ENCODE data around the gene PARVB. TPM values are rescaled to one million over a fixed set of nuclear protein-coding genes. Genes with fewer than 3 reads are reported as not detected.

Gene PARVB, protein sequence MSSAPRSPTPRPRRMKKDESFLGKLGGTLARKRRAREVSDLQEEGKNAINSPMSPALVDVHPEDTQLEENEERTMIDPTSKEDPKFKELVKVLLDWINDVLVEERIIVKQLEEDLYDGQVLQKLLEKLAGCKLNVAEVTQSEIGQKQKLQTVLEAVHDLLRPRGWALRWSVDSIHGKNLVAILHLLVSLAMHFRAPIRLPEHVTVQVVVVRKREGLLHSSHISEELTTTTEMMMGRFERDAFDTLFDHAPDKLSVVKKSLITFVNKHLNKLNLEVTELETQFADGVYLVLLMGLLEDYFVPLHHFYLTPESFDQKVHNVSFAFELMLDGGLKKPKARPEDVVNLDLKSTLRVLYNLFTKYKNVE
- 10 to 100 TPM; 32.1 to 61.9 (median 41.9) TPM for total RNA-seq

DNA sequence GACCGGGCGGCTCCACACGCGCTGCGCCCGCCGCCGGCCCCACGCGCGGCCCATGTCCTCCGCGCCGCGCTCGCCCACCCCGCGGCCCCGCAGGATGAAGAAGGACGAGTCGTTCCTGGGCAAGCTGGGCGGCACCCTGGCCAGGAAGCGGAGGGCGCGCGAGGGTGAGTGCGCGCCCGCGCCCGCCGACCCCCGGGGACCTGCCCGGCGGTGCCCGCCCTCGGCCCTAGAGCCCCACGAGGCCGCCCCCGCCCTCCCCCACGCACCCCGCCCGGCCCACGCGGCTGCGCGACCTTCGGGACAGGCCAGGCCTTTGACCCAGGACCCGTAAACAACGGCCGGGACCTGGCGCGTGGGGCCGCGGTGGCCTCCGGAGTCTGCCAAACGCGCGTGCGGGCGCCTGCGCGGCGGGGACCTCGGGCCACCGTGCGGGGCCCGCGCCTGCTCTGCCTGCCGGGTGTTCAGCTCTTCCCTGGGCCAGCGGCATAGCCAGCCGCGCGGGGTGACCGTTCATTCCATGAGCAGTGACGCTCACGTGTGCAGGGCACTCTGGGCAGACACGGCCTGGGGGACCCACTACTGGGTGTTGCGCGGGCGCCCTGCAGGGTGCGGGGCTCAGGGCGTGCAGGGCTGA lies at the start of gene PARVB:
Gene PARVB (plus strand): TSS at position 15 of the 634 bp plus-strand sequence. CDS start 38 bp downstream, at position 53.
- no peaks in the 10 kb centered on the region for H3K9me3 ChIP-seq
- no peaks in the 10 kb centered on the region for H3K36me3 ChIP-seq
- peak within 1 kb of the TSS; percentile 54 to 91 (median 87) for H3K27ac ChIP-seq
- H3K27me3 ChIP-seq, result no peaks in the 10 kb centered on the region
- TF ChIP-seq POLR2A (IDR thresholded peaks at IDR 0.05), result peak; percentile 26 to 29
- TF ChIP-seq EP300 (IDR thresholded peaks at IDR 0.05), result no peak
- TF ChIP-seq, protein P1, sequence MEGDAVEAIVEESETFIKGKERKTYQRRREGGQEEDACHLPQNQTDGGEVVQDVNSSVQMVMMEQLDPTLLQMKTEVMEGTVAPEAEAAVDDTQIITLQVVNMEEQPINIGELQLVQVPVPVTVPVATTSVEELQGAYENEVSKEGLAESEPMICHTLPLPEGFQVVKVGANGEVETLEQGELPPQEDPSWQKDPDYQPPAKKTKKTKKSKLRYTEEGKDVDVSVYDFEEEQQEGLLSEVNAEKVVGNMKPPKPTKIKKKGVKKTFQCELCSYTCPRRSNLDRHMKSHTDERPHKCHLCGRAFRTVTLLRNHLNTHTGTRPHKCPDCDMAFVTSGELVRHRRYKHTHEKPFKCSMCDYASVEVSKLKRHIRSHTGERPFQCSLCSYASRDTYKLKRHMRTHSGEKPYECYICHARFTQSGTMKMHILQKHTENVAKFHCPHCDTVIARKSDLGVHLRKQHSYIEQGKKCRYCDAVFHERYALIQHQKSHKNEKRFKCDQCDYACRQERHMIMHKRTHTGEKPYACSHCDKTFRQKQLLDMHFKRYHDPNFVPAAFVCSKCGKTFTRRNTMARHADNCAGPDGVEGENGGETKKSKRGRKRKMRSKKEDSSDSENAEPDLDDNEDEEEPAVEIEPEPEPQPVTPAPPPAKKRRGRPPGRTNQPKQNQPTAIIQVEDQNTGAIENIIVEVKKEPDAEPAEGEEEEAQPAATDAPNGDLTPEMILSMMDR (IDR thresholded peaks at IDR 0.05), result peak in 1 of 4 experiments; percentile 21
- no peak for TF ChIP-seq POLR2AphosphoS5 (IDR thresholded peaks at IDR 0.05)
- H3K4me3 ChIP-seq, result peak within 1 kb of the TSS; percentile 44 to 88
- no CpG with 5 or more reads among the region's 83 CpGs for WGBS, 2 donors (ENCODE audit: low coverage in 1 of 2)
- ATAC-seq, result peak; percentile 10
- H3K4me1 ChIP-seq, result peaks cover 0 to 72% (median 18%) of the 10 kb centered on the region in 3 donors

DNA sequence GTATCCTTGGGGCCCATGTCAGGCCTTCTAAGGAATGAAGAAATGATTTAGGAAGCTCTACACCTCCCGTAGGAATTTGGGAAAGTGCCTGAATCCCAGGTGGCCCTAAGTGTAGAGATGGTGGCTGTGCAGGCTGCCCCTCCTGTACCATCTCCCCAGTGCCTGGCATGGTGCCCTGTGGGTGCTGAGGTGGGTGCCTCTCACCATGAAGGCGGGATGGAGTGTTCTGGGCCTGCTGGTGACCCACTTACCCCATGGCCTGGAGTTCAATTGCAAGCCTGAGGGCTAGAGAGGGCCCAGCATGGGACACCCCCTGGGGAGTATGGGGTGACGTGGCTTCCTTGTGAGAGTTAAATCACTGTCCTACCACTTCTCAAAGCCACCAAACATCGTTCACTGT lies 49.1 kb upstream of the PARVB start:
- no peaks in the 10 kb centered on the region for H3K9me3 ChIP-seq
- WGBS, 2 donors (ENCODE audit: low coverage in 1 of 2), result no CpG with 5 or more reads among the region's 4 CpGs
- H3K36me3 ChIP-seq, result peaks cover 0 to 98% of the 10 kb centered on the region in 2 donors
- no peaks in the 10 kb centered on the region for H3K27me3 ChIP-seq
- TF ChIP-seq POLR2AphosphoS5 (IDR thresholded peaks at IDR 0.05) (no peak), EP300 (IDR thresholded peaks at IDR 0.05) (no peak), POLR2A (IDR thresholded peaks at IDR 0.05) (no peak)
- TF ChIP-seq, protein P1 (IDR thresholded peaks at IDR 0.05), result no peak
- H3K27ac ChIP-seq, result no peak overlapping the region
- H3K4me1 ChIP-seq, result no peaks in the 10 kb centered on the region
- no peak for ATAC-seq
- no peak overlapping the region for H3K4me3 ChIP-seq

DNA sequence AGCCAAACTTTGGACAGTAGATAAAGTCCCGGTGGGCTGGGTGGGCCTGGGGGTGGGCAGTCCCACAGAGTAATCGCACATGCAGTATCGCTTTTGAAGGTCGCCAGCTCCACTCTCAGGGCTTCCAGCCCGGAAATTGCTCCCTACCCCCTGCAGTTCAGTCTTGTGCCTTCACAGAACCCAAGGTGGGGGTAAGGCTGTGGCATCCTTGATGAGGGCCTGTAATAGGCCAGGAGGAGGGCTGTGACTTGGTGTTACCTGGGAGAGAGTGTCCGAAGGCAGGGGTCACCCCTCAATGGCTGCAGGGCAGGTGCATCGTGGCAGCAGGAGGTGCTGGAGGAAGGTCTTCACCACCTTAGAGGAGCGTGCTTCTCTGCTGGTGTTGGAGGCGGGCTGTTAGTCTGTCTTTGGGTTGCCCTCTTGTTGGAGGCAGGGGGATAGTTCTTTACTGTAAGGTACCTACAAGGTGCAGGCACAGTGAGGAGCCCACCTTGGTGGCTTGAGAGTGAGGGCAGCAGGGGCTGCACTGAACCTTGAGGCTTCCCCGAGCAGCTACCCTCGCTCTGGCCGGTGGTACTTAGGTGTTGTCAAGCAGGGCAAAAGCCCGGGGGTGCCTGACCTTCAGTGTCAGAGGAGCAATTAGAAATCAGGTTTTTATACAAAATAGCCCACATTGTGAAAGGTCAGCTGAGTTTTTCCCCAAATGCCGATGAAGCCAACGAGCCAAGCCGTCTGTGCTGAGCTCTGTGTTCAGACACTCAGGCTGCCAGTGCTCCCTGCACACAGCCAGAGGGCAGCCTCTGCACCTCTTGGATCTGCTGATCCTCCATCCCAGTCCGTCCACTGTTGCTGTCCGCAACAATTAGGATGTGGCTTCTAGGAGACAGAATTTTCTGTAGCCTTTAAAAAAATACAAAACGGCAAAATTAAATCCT lies 47.0 kb upstream of the PARVB start:
- TF ChIP-seq EP300 (IDR thresholded peaks at IDR 0.05), result no peak
- no peak for TF ChIP-seq POLR2A (IDR thresholded peaks at IDR 0.05)
- TF ChIP-seq POLR2AphosphoS5 (IDR thresholded peaks at IDR 0.05), result no peak
- TF ChIP-seq, protein P1 (IDR thresholded peaks at IDR 0.05), result no peak
- no peaks in the 10 kb centered on the region for H3K27me3 ChIP-seq
- no peaks in the 10 kb centered on the region for H3K4me1 ChIP-seq
- no peak overlapping the region for H3K4me3 ChIP-seq
- no peak overlapping the region for H3K27ac ChIP-seq
- 58 to 85% methylated on average over 3 to 8 of the region's 19 CpGs for WGBS, 2 donors (ENCODE audit: low coverage in 1 of 2)
- no peaks in the 10 kb centered on the region for H3K9me3 ChIP-seq
- H3K36me3 ChIP-seq, result peaks cover 0 to 100% of the 10 kb centered on the region in 2 donors
- no peak for ATAC-seq

DNA sequence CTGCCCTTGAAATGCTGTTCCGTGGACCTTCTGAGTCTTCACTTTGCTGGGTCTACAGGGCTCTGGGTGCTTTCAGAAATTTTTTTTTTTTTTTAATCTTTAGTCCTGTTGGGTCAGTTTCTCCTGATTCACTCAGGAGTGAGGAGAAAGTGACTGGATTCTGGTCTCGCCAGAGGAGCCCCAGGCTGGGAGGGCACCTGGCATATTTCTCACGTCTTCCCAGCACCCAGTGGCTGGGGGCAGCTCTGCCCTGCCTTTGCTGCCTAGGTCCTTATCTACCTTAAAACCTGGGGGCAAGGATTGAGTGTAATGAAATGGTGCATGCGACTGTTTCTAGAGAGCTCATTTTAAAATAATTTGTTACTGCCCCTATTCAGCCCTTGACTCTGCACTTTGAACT lies 45.5 kb upstream of the PARVB start:
- ATAC-seq, result no peak
- WGBS, 2 donors (ENCODE audit: low coverage in 1 of 2), result 96 to 100% methylated on average over 2 to 3 of the region's 4 CpGs
- Histone ChIP-seq H3K27ac (no peak overlapping the region), H3K36me3 (peaks cover 0 to 100% of the 10 kb centered on the region in 2 donors), H3K27me3 (no peaks in the 10 kb centered on the region), H3K9me3 (no peaks in the 10 kb centered on the region), H3K4me1 (no peaks in the 10 kb centered on the region), H3K4me3 (no peak overlapping the region)
- TF ChIP-seq EP300 (IDR thresholded peaks at IDR 0.05), result no peak
- TF ChIP-seq POLR2AphosphoS5 (IDR thresholded peaks at IDR 0.05), result no peak
- TF ChIP-seq POLR2A (IDR thresholded peaks at IDR 0.05), result no peak
- TF ChIP-seq, protein P1 (IDR thresholded peaks at IDR 0.05), result no peak
